GM18519 (cell line): ENCODE measurements around the gene NCAPH2.

Experiments used
- ATAC-seq: cut with Tn5 transposase; IDR thresholded peaks from one replicate; pipeline ENCODE4 v1.9.1; 2021; ENCODE audit warnings: mild to moderate bottlenecking, moderate library complexity; ENCODE audit not compliant: unreplicated experiment, low FRiP score

Gene NCAPH2

GRCh38 chr22:50473855-50474671, 34.0 kb upstream of the NCAPH2 start:
- ATAC-seq, result no peak

- no peak for ATAC-seq
Observed at GRCh38 chr22:50474710-50475651, 33.0 kb upstream of the NCAPH2 start, which contains the start of gene SBF1. TSS of gene SBF1 (minus strand) at chr22:50475035. CDS start at chr22:50474840, 195 bp downstream.

- no peak for ATAC-seq
Observed at GRCh38 chr22:50475652-50476002, 32.4 kb upstream of the NCAPH2 start.

- ATAC-seq, result no peak
Observed at GRCh38 chr22:50476868-50477267, 31.2 kb upstream of the NCAPH2 start.

- ATAC-seq, result no peak
Observed at GRCh38 chr22:50477923-50478322, 30.1 kb upstream of the NCAPH2 start.

- ATAC-seq, result no peak
Observed at GRCh38 chr22:50479721-50480120, 28.3 kb upstream of the NCAPH2 start.

- no peak for ATAC-seq
Observed at GRCh38 chr22:50481045-50481439, 27.0 kb upstream of the NCAPH2 start.

GRCh38 chr22:50481440-50482106, 26.5 kb upstream of the NCAPH2 start, which contains the start of gene ADM2:
TSS of gene ADM2 (plus strand) at chr22:50481543. CDS start at chr22:50481848, 305 bp downstream.
- no peak for ATAC-seq

GRCh38 chr22:50482107-50483074, 25.6 kb upstream of the NCAPH2 start:
- no peak for ATAC-seq

- ATAC-seq, result no peak
Observed at GRCh38 chr22:50483106-50483505, 24.9 kb upstream of the NCAPH2 start.

GRCh38 chr22:50483556-50483955, 24.5 kb upstream of the NCAPH2 start:
- ATAC-seq, result no peak

- ATAC-seq, result no peak
Observed at GRCh38 chr22:50483977-50484853, 23.8 kb upstream of the NCAPH2 start.

- ATAC-seq, result no peak
Observed at GRCh38 chr22:50485221-50486131, 22.5 kb upstream of the NCAPH2 start.

- no peak for ATAC-seq
Observed at GRCh38 chr22:50486561-50487289, 21.3 kb upstream of the NCAPH2 start, which contains the start of gene MIOX. TSS of gene MIOX (plus strand) at chr22:50486859. CDS start at chr22:50486898, 39 bp downstream.

GRCh38 chr22:50487290-50488005, 20.6 kb upstream of the NCAPH2 start:
- ATAC-seq, result no peak

GRCh38 chr22:50488006-50488677, 19.9 kb upstream of the NCAPH2 start:
- no peak for ATAC-seq
